ENCODE data around the gene FOXP2. TPM values are rescaled to one million over a fixed set of nuclear protein-coding genes. Genes with fewer than 3 reads are reported as not detected.

The FOXP2 gene
- total RNA-seq, 1 donor from 2014 or later, result 7.6 TPM

- H3K27ac ChIP-seq, result no peak overlapping the region
- DNase-seq, result no peak
- ATAC-seq, result no peak
These were observed 285.8 kb downstream of the FOXP2 start for GRCh38 chr7:114700247-114700928.

GRCh38 chr7:114703677-114704076, 289.1 kb downstream of the FOXP2 start:
- no peaks in the 10 kb centered on the region for H3K36me3 ChIP-seq
- H3K4me3 ChIP-seq, result no peak overlapping the region
- no peaks in the 10 kb centered on the region for H3K4me1 ChIP-seq
- H3K27ac ChIP-seq, result no peak overlapping the region
- no peak for DNase-seq
- H3K9me3 ChIP-seq, result no peaks in the 10 kb centered on the region
- intact Hi-C loops (cut with DNase I), result no loop called here
- TF ChIP-seq CTCF (IDR thresholded peaks at IDR 0.05), result no peak
- ATAC-seq, result no peak
- no peaks in the 10 kb centered on the region for H3K27me3 ChIP-seq

More at GRCh38 chr7:114700247-114700928, 285.8 kb downstream of the FOXP2 start:
- TF ChIP-seq CTCF (IDR thresholded peaks at IDR 0.05), result no peak
- intact Hi-C loops (cut with DNase I), result no loop called here
- no peaks in the 10 kb centered on the region for H3K9me3 ChIP-seq
- no peaks in the 10 kb centered on the region for H3K36me3 ChIP-seq
- H3K4me3 ChIP-seq, result no peak overlapping the region
- H3K27me3 ChIP-seq, result no peaks in the 10 kb centered on the region
- H3K4me1 ChIP-seq, result no peaks in the 10 kb centered on the region

- Histone ChIP-seq H3K36me3 (no peaks in the 10 kb centered on the region), H3K4me3 (no peak overlapping the region), H3K27me3 (no peaks in the 10 kb centered on the region), H3K4me1 (no peaks in the 10 kb centered on the region), H3K9me3 (no peaks in the 10 kb centered on the region), H3K27ac (no peak overlapping the region)
- DNase-seq (no peak), ATAC-seq (no peak)
- TF ChIP-seq CTCF (IDR thresholded peaks at IDR 0.05), result no peak
- intact Hi-C loops (cut with DNase I), result no loop called here
These were observed 294.0 kb downstream of the FOXP2 start for GRCh38 chr7:114708646-114709045.

- no peak for ATAC-seq
- Histone ChIP-seq H3K4me1 (no peaks in the 10 kb centered on the region), H3K36me3 (no peaks in the 10 kb centered on the region), H3K27ac (no peak overlapping the region), H3K9me3 (no peaks in the 10 kb centered on the region), H3K27me3 (no peaks in the 10 kb centered on the region), H3K4me3 (no peak overlapping the region)
- DNase-seq, result no peak
- no peak for TF ChIP-seq CTCF (IDR thresholded peaks at IDR 0.05)
- intact Hi-C loops (cut with DNase I), result no loop called here
These were observed 295.9 kb downstream of the FOXP2 start for GRCh38 chr7:114710499-114710898.

- Histone ChIP-seq H3K27ac (no peak overlapping the region), H3K27me3 (no peaks in the 10 kb centered on the region), H3K36me3 (no peaks in the 10 kb centered on the region), H3K9me3 (no peaks in the 10 kb centered on the region), H3K4me3 (no peak overlapping the region), H3K4me1 (no peaks in the 10 kb centered on the region)
- intact Hi-C loops (cut with DNase I), result no loop called here
- no peak for DNase-seq
- ATAC-seq, result no peak
- TF ChIP-seq CTCF (IDR thresholded peaks at IDR 0.05), result no peak
These were observed 296.6 kb downstream of the FOXP2 start for GRCh38 chr7:114711241-114711640.

GRCh38 chr7:114715907-114716306, 301.3 kb downstream of the FOXP2 start:
- Histone ChIP-seq H3K9me3 (no peaks in the 10 kb centered on the region), H3K27ac (no peak overlapping the region), H3K27me3 (no peaks in the 10 kb centered on the region), H3K4me3 (no peak overlapping the region), H3K36me3 (no peaks in the 10 kb centered on the region), H3K4me1 (no peaks in the 10 kb centered on the region)
- ATAC-seq (no peak), DNase-seq (no peak)
- intact Hi-C loops (cut with DNase I), result no loop called here
- no peak for TF ChIP-seq CTCF (IDR thresholded peaks at IDR 0.05)
